SW480 (cell line): Measurements from ENCODE around the gene PYDC1.
"Not testable (repeated sequence)": the region's sequence is repeated elsewhere in the genome, so short reads cannot be mapped to it uniquely, and the experiment has no call there.

Experiments used
- DNase-seq: peaks from one replicate; pipeline ENCODE4 v3.0.0-alpha.2; 2016; ENCODE audit warnings: low spot score

PYDC1 gene

DNA sequence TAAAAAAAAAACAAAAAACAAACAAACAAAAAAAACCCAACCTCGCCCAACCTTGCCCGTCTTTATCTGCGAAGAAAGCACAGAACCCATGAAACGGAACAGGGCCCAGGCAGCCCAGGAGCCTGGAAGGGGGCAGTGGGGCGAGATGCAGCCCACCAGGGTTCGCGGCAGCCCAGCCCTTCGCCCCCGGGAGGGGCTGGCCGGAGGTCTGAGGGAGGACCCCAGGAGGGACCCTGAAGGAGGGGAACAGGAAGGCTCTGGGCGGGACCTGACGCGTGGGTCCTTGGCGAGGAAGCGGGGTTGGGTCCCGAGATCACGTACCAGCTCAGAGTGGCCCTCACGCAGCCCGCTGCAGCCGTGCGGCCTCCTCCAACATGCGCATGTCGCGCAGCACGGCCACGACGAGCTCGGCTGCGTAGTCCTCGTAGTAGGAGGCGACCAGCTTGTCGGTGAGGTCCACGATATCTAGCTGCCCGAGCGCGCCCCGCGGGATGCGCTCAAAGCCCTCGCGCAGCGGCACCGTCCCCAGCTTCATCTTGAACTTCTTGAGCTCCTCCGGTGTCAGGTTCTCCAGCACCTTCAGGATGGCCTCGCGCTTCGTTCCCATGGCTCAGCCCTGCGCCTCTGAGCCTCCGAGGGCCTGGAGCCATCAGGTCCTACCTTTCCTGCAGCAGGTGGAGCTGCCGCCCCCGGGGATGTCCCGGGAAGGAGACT lies at the start of gene PYDC1:
Gene PYDC1 (minus strand): TSS at position 714 of the 714 bp plus-strand sequence. CDS start 107 bp downstream, at position 607.
- DNase-seq, result no peak

DNA sequence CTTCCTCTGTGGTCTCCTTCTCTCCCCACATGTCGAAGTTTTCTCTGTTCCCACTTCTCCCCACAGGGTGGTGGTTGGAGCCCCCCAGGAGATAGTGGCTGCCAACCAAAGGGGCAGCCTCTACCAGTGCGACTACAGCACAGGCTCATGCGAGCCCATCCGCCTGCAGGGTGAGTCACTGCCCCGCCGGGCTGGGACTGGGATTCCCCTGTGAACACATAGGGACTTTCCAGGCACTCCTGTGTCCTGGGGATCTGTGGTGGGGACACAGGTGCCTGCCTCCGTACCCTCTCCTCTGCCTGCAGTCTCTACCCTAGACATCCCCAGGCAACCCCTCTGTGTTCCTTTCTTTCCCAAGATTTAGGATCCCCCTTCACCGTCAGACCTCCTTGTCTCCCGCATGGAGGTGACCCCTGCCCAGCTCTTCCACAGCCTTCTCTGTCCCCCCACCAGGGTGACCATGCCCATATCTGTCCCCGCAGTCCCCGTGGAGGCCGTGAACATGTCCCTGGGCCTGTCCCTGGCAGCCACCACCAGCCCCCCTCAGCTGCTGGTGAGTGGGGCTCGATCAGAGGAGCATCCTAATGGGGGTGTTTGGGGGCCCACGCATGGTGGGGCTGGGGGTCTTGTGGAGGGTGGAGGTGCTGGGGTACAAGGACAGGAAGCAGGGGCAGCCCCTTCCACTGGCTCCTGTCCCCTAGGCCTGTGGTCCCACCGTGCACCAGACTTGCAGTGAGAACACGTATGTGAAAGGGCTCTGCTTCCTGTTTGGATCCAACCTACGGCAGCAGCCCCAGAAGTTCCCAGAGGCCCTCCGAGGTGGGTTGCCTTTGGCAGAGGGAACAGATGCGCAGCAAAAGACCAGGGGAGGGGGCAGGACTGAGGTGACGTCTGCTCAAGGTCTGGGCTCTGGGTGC lies 48.7 kb upstream of the PYDC1 start:
- peak; percentile 51 for DNase-seq

GRCh38 chr16:31262084-31262483 lies 45.1 kb upstream of the PYDC1 start:
- DNase-seq, result no peak

GRCh38 chr16:31260136-31260931 lies 43.4 kb upstream of the PYDC1 start:
- no peak for DNase-seq

DNA sequence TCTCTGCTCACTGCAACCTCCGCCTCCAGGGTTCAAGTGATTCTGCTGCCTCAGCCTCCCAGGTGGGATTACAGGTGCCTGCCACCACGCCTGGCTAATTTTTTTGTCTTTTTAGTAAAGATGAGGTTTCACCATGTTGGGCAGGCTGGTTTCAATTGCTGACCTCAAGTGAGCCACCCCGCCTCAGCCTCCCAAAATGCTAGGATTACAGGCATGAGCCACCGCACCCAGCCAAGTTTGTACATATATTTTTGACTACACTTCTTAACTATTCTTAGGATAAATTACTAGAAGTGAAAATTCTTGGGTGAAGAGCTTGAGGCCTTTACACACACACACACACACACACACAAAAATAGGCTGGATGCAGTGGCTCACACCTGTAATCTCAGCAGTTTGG lies 41.4 kb upstream of the PYDC1 start:
- DNase-seq, result no peak

- no peak for DNase-seq
Measured at GRCh38 chr16:31256466-31256865, 39.5 kb upstream of the PYDC1 start.

GRCh38 chr16:31253642-31254045 lies 36.7 kb upstream of the PYDC1 start:
- DNase-seq, result no peak

- DNase-seq, result no peak
Measured at GRCh38 chr16:31251435-31251834, 34.5 kb upstream of the PYDC1 start.

DNA sequence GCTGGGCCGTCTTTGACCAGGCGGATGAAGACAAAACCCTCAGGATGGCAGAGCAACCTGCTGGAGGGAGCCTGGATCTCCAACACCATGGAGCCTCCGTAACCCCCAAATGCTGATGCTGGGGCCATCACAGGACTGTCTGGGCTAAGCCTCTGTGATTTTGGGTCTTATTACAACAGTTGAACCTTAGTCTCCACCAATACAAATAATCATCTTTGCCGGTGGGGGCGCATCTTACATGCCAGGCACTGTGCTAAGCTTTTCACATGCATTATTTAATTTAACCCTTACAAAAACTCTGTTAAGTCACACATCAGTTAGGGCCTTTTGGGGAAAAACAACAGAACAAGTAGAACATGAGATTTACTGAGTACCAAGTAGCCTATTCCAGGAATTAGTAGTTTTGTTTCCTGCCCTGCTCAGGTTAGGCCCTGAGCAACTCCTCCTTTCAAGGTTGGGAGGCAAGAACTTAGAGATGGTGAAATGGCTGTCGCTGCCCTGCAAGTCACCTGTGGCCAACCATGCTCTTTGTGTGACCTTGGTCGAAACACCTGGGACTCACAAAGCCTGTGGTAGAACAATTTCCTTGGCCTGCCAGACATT lies 33.9 kb upstream of the PYDC1 start:
- no peak for DNase-seq

DNA sequence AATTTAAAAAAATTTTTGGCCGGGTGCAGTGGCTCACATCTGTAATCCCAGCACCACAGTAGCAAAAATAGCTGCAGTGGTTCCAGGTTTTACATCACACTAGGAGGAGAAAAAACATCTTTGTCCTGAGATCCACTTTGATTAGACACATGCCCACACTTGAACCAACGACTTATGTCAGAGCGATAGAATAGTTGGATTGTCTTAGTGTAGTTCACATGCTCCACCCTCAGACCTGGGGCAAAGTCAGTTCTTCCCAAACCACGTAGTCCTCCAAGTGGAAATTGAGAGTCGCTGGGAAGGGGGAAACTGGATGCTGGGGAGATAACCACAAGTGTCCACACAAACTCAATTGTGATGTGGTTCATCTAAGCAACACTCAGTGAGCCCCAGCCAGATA lies 31.4 kb upstream of the PYDC1 start:
- DNase-seq, result no peak

DNA sequence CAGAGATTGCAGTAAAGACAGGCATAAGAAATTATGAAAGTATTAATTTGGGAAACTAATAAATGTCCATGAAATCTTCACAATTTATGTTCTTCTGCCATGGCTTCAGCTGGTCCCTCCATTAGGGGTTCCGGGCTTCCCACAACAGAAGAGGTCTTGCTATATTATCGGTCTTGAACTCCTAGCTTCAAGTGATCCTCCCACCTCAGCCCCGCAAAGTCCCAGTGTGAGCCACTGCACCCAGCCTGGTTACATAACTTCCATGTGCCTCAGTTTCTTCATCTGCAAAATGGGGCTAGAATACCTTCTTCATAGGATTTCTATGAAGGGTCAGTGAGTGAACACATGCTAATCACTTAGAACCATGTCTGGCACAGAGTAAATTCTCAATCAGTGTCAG lies 29.4 kb upstream of the PYDC1 start:
- DNase-seq, result no peak

- not testable (repeated sequence) for DNase-seq
Measured at GRCh38 chr16:31245598-31245997, 28.7 kb upstream of the PYDC1 start.

DNA sequence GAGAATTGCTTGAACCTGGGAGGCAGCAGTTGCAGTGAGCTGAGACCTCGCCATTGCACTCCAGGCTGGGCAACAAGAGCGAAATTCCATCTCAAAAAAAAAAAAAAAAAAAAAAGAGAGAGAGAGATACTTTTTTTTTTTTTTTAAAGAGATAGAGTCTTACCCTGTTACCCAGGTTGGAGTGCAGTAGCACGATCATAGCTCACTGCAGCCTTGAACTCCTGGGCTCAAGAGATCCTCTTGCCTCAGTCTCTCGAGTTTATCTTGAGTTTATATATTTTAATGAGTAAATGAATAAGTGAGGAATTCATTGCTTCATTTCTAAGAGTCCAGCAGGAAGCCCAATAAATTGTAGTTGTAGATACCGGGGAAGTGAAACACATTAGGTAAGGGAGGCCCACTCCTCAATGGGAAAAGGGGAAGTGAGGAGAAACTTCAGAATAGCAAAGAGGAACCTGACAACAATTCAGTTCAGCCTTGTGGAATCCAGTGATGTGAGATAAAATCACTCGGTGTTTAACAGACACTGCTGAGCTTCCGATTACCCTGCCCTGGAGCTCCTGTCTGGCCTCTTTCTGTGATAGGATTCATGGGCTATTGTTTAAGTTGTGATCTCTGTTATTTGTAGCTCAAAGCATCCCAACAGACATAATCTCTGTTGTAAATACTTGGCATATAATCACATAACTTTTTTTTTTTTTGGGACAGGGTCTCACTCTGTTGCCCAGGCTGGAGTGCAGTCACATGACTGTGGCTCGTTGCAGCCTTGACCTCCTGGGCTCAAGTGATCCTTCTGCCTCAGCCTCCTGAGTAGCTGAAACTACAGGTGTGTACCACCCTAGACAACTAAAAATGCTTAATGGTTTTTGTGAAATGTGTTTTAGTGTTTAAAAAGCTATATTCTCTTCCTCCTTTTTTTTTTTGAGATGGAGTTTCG lies 27.1 kb upstream of the PYDC1 start:
- DNase-seq, result no peak

- no peak for DNase-seq
Measured at GRCh38 chr16:31242206-31242605, 25.3 kb upstream of the PYDC1 start.

GRCh38 chr16:31238041-31238440 lies 21.1 kb upstream of the PYDC1 start:
- DNase-seq, result no peak

DNA sequence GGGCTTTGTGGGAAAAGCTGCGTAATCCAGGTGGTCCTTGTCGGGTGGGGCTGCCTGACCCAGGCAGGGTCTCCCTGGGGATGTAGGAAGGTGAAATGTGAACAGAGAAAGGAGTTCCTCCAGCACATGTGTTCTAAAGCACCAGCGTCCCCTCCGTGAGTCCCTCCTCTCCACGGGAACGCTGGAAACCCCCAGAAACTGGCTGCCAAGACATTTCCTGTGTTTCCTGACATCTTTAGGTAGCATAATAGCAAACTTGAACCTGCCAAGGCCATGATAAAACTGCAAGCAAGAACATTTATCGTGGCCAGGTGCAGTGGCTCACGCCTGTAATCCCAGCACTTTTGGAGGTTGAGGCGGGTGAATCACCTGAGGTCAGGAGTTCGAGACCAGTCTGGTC lies 12.6 kb upstream of the PYDC1 start:
- no peak for DNase-seq

GRCh38 chr16:31228206-31228605 lies 11.3 kb upstream of the PYDC1 start:
- no peak for DNase-seq

GRCh38 chr16:31225193-31225592 lies 8.3 kb upstream of the PYDC1 start:
- DNase-seq, result no peak

GRCh38 chr16:31224092-31224955 lies 7.4 kb upstream of the PYDC1 start:
- no peak for DNase-seq

DNA sequence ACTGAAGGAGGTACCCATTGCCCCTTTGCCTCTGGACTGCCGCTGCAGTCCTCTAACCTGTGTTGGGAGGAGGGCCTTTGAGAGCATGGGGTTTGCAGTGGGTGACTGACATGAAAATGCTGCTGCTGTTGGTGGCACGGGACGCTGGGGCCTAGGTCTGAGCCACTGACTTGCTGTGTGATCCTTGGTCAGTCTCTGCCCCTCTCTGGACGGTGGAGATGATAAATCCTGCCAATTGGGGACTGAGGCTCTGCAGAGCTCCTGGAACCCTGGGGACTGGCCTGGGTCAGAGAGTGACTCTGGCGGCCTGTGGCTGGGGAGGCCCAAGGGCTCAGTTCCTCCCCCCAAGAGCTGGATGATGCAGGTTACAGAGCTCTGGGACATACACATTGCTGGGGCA lies 6.1 kb upstream of the PYDC1 start:
- DNase-seq, result no peak
